Measurements from ENCODE around the gene ATP6V0D1. TPM values are rescaled to one million over a fixed set of nuclear protein-coding genes. Genes with fewer than 3 reads are reported as not detected.

Gene ATP6V0D1
- total RNA-seq, 1 experiment from 2014 or later = 43.0 TPM

GRCh38 chr16:67463691-67464090 lies 17.3 kb downstream of the ATP6V0D1 start:
- no peak for DNase-seq
- H3K9me3 Mint-ChIP-seq = no peaks in the 10 kb centered on the region
- Histone ChIP-seq H2AK5ac (ENCODE audit: insufficient read length, low read length) (no peak overlapping the region), H3T11ph (ENCODE audit: low read length) (no peak overlapping the region), H4K20me1 (ENCODE audit: control insufficient read depth, insufficient read depth, insufficient read length) (no peaks in the 10 kb centered on the region), H2AFZ (ENCODE audit: low read length) (no peak overlapping the region), H3K4ac (ENCODE audit: low read depth, low read length) (no peak overlapping the region), H4K91ac (ENCODE audit: insufficient read length, low read depth, low read length) (no peak overlapping the region), H3K79me2 (ENCODE audit: insufficient read depth, low read length) (no peaks in the 10 kb centered on the region), H3K4me2 (ENCODE audit: insufficient read depth, insufficient read length, low read length) (no peak overlapping the region), H2BK5ac (ENCODE audit: insufficient read length, low read length) (no peak overlapping the region), H2BK12ac (ENCODE audit: insufficient read length, low read depth, low read length) (no peak overlapping the region), H3K23ac (ENCODE audit: insufficient read length, low read depth, low read length) (no peak overlapping the region), H3K9me3 (ENCODE audit: control insufficient read depth, low read depth, low read length) (no peaks in the 10 kb centered on the region), H3K23me2 (ENCODE audit: insufficient read length, low read depth, low read length, poor library complexity, severe bottlenecking) (no peaks in the 10 kb centered on the region), H4K5ac (ENCODE audit: insufficient read length, low read depth, low read length) (no peak overlapping the region), H3K56ac (ENCODE audit: insufficient read length, low read depth, low read length) (no peak overlapping the region), H2BK15ac (ENCODE audit: low read depth, low read length) (no peak overlapping the region), H2BK120ac (ENCODE audit: low read depth, low read length, poor library complexity, severe bottlenecking) (no peak overlapping the region), H3K4me1 (ENCODE audit: insufficient read depth, low read length) (no peaks in the 10 kb centered on the region), H3K18ac (ENCODE audit: insufficient read length, low read depth, low read length) (no peak overlapping the region), H3K14ac (ENCODE audit: insufficient read depth, low read length) (no peak overlapping the region), H3K79me1 (ENCODE audit: insufficient read depth, low read depth, low read length, poor library complexity, severe bottlenecking) (no peaks in the 10 kb centered on the region), H3K27me3 (ENCODE audit: insufficient read depth, low read length) (no peaks in the 10 kb centered on the region), H3K9ac (ENCODE audit: extremely low read depth, insufficient read length, low read length) (no peak overlapping the region), H2BK20ac (ENCODE audit: low read depth, low read length, poor library complexity, severe bottlenecking) (no peak overlapping the region), H4K8ac (replicated peaks; ENCODE audit: insufficient read length, low read depth, low read length) (no peak overlapping the region), H3K27ac (ENCODE audit: insufficient read length, low read depth, low read length) (no peak overlapping the region)
- no peaks in the 10 kb centered on the region for H3K36me3 Mint-ChIP-seq (ENCODE audit: insufficient read depth in 1 of 3, low read depth in 3 of 3)
- TF ChIP-seq, protein P1, sequence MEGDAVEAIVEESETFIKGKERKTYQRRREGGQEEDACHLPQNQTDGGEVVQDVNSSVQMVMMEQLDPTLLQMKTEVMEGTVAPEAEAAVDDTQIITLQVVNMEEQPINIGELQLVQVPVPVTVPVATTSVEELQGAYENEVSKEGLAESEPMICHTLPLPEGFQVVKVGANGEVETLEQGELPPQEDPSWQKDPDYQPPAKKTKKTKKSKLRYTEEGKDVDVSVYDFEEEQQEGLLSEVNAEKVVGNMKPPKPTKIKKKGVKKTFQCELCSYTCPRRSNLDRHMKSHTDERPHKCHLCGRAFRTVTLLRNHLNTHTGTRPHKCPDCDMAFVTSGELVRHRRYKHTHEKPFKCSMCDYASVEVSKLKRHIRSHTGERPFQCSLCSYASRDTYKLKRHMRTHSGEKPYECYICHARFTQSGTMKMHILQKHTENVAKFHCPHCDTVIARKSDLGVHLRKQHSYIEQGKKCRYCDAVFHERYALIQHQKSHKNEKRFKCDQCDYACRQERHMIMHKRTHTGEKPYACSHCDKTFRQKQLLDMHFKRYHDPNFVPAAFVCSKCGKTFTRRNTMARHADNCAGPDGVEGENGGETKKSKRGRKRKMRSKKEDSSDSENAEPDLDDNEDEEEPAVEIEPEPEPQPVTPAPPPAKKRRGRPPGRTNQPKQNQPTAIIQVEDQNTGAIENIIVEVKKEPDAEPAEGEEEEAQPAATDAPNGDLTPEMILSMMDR (conservative IDR thresholded peaks at IDR 0.05) = no peak
- WGBS (ENCODE audit: extremely low coverage, insufficient read length, low lambda C conversion rate) = no CpG with 5 or more reads among the region's 4 CpGs
- H3K27ac Mint-ChIP-seq = no peak overlapping the region
- H3K4me3 Mint-ChIP-seq = no peak overlapping the region
- peaks cover 4 to 6% of the 10 kb centered on the region in 2 experiments for H3K4me1 Mint-ChIP-seq
- H3K27me3 Mint-ChIP-seq (ENCODE audit: low read depth) = no peaks in the 10 kb centered on the region

All from H9 (cell line).